Right cardiac atrium (tissue), 5 donors: ENCODE data around the gene SPATA33. TPM values are rescaled to one million over a fixed set of nuclear protein-coding genes. Genes with fewer than 3 reads are reported as not detected.
A peak's percentile ranks its signal among the peaks of the same experiment; 100 is the strongest.

Source experiments
- ATAC-seq, 2 donors: fragments of 200-7000 bp; cut with Tn5 transposase; one replicate each; pipeline versions ENCODE4 v1.8.0 to v1.9.1; 2020; ENCODE audit warnings: moderate library complexity in 2 of 2, mild to moderate bottlenecking in 1 of 2
- DNase-seq, 3 donors: peaks; one replicate each; pipeline ENCODE4 v3.0.0-alpha.2; 2020
- H3K27ac ChIP-seq: one replicate; pipeline ENCODE4 v1.5.1; 2013; ENCODE audit warnings: mild to moderate bottlenecking, low read length, control low read depth, moderate library complexity
- H3K27me3 ChIP-seq: one replicate; pipeline ENCODE4 v1.6.1; 2013; ENCODE audit not compliant: control insufficient read depth, insufficient read depth
- H3K4me1 ChIP-seq: one replicate; pipeline ENCODE4 v1.6.1; 2013; ENCODE audit warnings: low read length; ENCODE audit not compliant: control insufficient read depth, insufficient read depth
- H3K4me3 ChIP-seq: one replicate; pipeline ENCODE4 v1.5.1; 2013; ENCODE audit warnings: low read length, control low read depth
- H3K9me3 ChIP-seq: one replicate; pipeline ENCODE4 v1.6.1; 2013; ENCODE audit warnings: low read length; ENCODE audit not compliant: control insufficient read depth
- WGBS: extraction: QIAGEN DNeasy Blood & Tissue Kit; methylation state at CpG from one replicate; pipeline ENCODE4 v1.1.7; 2013; 5-methylcytosine and 5-hydroxymethylcytosine counted together
- intact Hi-C, 4 donors: fragments of 100-400 bp; cut with DNase I; formaldehyde crosslinking; loops; one replicate each; pipeline versions ENCODE4 v1.11.0 to v1.14.0; 2022 to 2023
- polyA plus RNA-seq: library from polyadenylated mRNA; stranded (reverse); fragments of 200-250 nt; gene quantifications from one replicate; pipeline ENCODE4 v1.2.3, GENCODE V29; 2013
- total RNA-seq, 4 donors: library from RNA; stranded (reverse); fragmentation: NEBNext Ultra II Directional; extraction: Animal tissue kit (Norgen Biotek cat#: 25700); gene quantifications; one replicate each; pipeline ENCODE4 v1.2.1, GENCODE V29; 2021
- donor health status: healthy with polysubstance abuse.
- donor health status: DM: no; HTN: yes; CAD: no.
- donor health status: DM: no; HTN: no; CAD: no.
- donor health status: DM: no; HTN: yes; CAD: no; lungs with severe emphysema.
- donor health status: DM: yes; HTN: yes; CAD: no.

The SPATA33 gene
- total and polyA plus RNA-seq, 5 donors = 1.4 to 5.3 (median 2.9) TPM

- no peaks in the 10 kb centered on the region for H3K27me3 ChIP-seq
- no peaks in the 10 kb centered on the region for H3K4me1 ChIP-seq
- ATAC-seq (no peak), DNase-seq (no peak)
- H3K4me3 ChIP-seq = no peak overlapping the region
- intact Hi-C loops = no loop called here
- WGBS = 62% methylated on average over 6 of the region's 6 CpGs
- no peak overlapping the region for H3K27ac ChIP-seq
- H3K9me3 ChIP-seq = no peaks in the 10 kb centered on the region
Measured at GRCh38 chr16:89617036-89617435, 40.6 kb upstream of the SPATA33 start.

GRCh38 chr16:89618109-89618998 is 39.3 kb upstream of the SPATA33 start:
- ATAC-seq (no peak), DNase-seq (no peak)
- intact Hi-C loops = no loop called here
- Histone ChIP-seq H3K27ac (no peak overlapping the region), H3K4me1 (no peaks in the 10 kb centered on the region), H3K4me3 (no peak overlapping the region), H3K27me3 (no peaks in the 10 kb centered on the region), H3K9me3 (no peaks in the 10 kb centered on the region)
- 66% methylated on average over 16 of the region's 16 CpGs for WGBS

- 41% methylated on average over 12 of the region's 12 CpGs for WGBS
- DNase-seq (no peak), ATAC-seq (no peak)
- intact Hi-C loops = no loop called here
- Histone ChIP-seq H3K27me3 (no peaks in the 10 kb centered on the region), H3K4me1 (no peaks in the 10 kb centered on the region), H3K27ac (no peak overlapping the region), H3K9me3 (no peaks in the 10 kb centered on the region), H3K4me3 (no peak overlapping the region)
Measured at GRCh38 chr16:89619840-89620239, 37.8 kb upstream of the SPATA33 start.

GRCh38 chr16:89620406-89620841 is 37.2 kb upstream of the SPATA33 start:
- Histone ChIP-seq H3K27me3 (no peaks in the 10 kb centered on the region), H3K4me3 (no peak overlapping the region), H3K27ac (no peak overlapping the region), H3K9me3 (no peaks in the 10 kb centered on the region), H3K4me1 (no peaks in the 10 kb centered on the region)
- DNase-seq (no peak), ATAC-seq (peak in 1 of 2 donors; percentile 15)
- intact Hi-C loops = no loop called here
- 66% methylated on average over 16 of the region's 16 CpGs for WGBS

GRCh38 chr16:89621136-89621697 is 36.4 kb upstream of the SPATA33 start:
- no peak for ATAC-seq
- intact Hi-C loops = no loop called here
- no peaks in the 10 kb centered on the region for H3K4me1 ChIP-seq
- DNase-seq = no peak
- no peak overlapping the region for H3K27ac ChIP-seq
- no peaks in the 10 kb centered on the region for H3K27me3 ChIP-seq
- 79% methylated on average over 18 of the region's 18 CpGs for WGBS
- H3K4me3 ChIP-seq = no peak overlapping the region
- no peaks in the 10 kb centered on the region for H3K9me3 ChIP-seq

- Histone ChIP-seq H3K4me1 (no peaks in the 10 kb centered on the region), H3K4me3 (no peak overlapping the region), H3K27ac (no peak overlapping the region), H3K27me3 (no peaks in the 10 kb centered on the region), H3K9me3 (no peaks in the 10 kb centered on the region)
- ATAC-seq (no peak), DNase-seq (no peak)
- intact Hi-C loops = no loop called here
- 84% methylated on average over 32 of the region's 32 CpGs for WGBS
Measured at GRCh38 chr16:89621698-89622409, 35.8 kb upstream of the SPATA33 start.

- 37% methylated on average over 28 of the region's 28 CpGs for WGBS
- DNase-seq (no peak), ATAC-seq (peak; percentile 40 to 72)
- intact Hi-C loops = no loop called here
- Histone ChIP-seq H3K4me3 (no peak overlapping the region), H3K4me1 (no peaks in the 10 kb centered on the region), H3K9me3 (no peaks in the 10 kb centered on the region), H3K27ac (no peak overlapping the region), H3K27me3 (no peaks in the 10 kb centered on the region)
Measured at GRCh38 chr16:89623511-89624261, 34.0 kb upstream of the SPATA33 start.

GRCh38 chr16:89624777-89625761 is 32.6 kb upstream of the SPATA33 start:
- no peak for DNase-seq
- no peaks in the 10 kb centered on the region for H3K9me3 ChIP-seq
- no peak for ATAC-seq
- intact Hi-C loops = no loop called here
- H3K27me3 ChIP-seq = no peaks in the 10 kb centered on the region
- H3K27ac ChIP-seq = no peak overlapping the region
- no peak overlapping the region for H3K4me3 ChIP-seq
- 57% methylated on average over 21 of the region's 21 CpGs for WGBS
- no peaks in the 10 kb centered on the region for H3K4me1 ChIP-seq

- Histone ChIP-seq H3K27me3 (no peaks in the 10 kb centered on the region), H3K4me1 (no peaks in the 10 kb centered on the region), H3K4me3 (no peak overlapping the region), H3K9me3 (no peaks in the 10 kb centered on the region), H3K27ac (no peak overlapping the region)
- 87% methylated on average over 17 of the region's 17 CpGs for WGBS
- DNase-seq = no peak
- ATAC-seq = no peak
- intact Hi-C loops = no loop called here
Measured at GRCh38 chr16:89629827-89630610, 27.6 kb upstream of the SPATA33 start.
